22Rv1 (cell line): ENCODE results near the gene ATP1A1.

Experiments used
- ZFX ChIP-seq: fragments of 450-650 bp; IDR thresholded peaks from 2 replicates; pipeline ENCODE4 v1.6.1; 2017; ENCODE audit warnings: antibody characterized with exemption, borderline replicate concordance
- TF ChIP-seq, protein P1 (sequence below): fragments of 450-650 bp; IDR thresholded peaks from 2 replicates; pipeline ENCODE4 v1.5.1; 2017; ENCODE audit warnings: mild to moderate bottlenecking

DNA sequence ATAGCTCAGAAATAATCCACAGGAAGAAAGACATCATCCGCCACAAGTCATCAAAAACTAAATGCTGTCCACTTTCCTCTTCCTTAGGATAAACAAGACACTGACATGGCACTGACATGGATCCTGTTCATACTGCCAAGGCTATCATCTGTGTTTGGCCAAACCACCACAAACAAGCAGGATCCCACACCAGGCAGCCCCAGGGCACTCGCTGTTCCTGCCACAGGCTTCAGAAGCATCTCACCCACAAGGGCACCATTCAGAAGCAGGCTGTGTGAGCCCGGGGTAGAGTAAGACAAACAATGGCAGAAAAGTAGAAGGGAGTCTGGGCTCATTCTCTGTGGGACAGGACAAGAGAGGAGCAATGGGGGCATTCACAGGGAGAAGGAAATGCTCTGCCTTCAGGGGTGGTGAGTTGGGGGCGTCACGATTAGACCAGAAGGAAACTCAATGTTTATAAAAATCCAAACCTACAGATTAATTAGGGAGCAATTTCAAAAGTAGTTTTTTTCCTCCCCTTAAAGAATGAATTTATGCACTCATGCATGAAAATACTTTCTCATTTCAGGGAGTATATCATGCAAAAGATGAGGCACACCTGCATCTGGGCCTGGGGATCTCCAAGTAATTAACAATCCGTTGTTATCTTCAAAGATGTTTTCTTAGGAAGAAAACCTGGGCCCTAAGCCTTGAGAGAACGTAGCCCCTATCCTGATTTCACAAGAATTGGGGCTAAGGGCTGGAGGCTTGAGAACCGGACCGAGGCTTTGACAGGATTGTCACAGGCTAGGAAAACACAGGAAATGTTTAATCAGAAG, 43.3 kb upstream of the ATP1A1 start:
- TF ChIP-seq, protein P1, sequence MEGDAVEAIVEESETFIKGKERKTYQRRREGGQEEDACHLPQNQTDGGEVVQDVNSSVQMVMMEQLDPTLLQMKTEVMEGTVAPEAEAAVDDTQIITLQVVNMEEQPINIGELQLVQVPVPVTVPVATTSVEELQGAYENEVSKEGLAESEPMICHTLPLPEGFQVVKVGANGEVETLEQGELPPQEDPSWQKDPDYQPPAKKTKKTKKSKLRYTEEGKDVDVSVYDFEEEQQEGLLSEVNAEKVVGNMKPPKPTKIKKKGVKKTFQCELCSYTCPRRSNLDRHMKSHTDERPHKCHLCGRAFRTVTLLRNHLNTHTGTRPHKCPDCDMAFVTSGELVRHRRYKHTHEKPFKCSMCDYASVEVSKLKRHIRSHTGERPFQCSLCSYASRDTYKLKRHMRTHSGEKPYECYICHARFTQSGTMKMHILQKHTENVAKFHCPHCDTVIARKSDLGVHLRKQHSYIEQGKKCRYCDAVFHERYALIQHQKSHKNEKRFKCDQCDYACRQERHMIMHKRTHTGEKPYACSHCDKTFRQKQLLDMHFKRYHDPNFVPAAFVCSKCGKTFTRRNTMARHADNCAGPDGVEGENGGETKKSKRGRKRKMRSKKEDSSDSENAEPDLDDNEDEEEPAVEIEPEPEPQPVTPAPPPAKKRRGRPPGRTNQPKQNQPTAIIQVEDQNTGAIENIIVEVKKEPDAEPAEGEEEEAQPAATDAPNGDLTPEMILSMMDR: no peak
- TF ChIP-seq ZFX: no peak
